NCI-H2227 treated with DMSO at 0.1 percent for 48 hours (cell line): ENCODE data around the gene SOX6.
A peak's percentile ranks its signal among the peaks of the same experiment; 100 is the strongest.

Source experiments
- DNase-seq: peaks from one replicate; lab custom pipeline; 2025; lab: John Stamatoyannopoulos, UW

The SOX6 gene

GRCh38 chr11:15991215-15991614 lies 365.1 kb downstream of the SOX6 start:
- no peak for DNase-seq

DNA sequence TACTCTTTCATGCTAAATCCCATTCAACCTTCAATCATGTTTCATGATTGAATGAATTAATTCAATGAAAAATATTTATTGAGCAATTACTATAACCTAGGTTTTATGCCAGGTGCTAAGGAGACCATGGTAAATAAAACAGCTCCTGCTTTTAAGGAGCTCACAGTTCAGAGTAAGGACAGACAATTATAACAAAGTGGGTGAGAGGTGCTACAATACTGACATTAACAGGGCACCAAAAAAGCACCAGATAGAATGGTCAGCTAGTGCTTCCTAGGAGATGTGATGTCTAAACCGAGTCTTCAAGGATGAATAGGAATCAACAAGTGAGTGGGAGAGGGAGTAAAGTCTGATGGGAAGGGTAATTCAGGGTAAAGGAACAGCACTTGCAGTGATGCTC lies 366.7 kb downstream of the SOX6 start:
- no peak for DNase-seq

- no peak for DNase-seq
Measured at GRCh38 chr11:15988693-15989231, 367.6 kb downstream of the SOX6 start.

DNA sequence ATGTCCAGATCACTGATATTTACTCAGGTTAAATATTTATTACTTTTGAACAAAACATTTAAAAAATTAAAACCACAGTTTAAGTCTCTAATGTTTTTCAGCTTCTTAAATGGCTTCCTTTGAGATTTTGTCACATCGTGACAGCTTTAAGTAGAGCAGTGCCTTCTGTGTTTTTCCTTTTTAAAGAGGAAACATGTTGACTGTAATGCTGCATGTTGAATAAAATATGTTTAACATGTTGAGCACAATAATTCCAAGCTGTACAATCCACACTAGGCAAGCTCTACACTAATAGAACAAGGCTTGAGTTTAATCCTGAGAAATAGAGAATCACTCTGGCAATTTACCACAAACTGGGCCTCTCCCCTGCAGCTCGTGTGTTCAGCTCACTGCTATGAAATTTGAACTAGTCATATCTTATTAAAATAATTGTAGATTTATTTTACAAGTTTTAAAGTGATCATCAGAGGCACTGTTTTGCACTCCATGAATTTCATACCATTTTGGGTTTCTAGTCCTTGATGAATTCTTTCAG lies 368.3 kb downstream of the SOX6 start:
- DNase-seq, result no peak

DNA sequence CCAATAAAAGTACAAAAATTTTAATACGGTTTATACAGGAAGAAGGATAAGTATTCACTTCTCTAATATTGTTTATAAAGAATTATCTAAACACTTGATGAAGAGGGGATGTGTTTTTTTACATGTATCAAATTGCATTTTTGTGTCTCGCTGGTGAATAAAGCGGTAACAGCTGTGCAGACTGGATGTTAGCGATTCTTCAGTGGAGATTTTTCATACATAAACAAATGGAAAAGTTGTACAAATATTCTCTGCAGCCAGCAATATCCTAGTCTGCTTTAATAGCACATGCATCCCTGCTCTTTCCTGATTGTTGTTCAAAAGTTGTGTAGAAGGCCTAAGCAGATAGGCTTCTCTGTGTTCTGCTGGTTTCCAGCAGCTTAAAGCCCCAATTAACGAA lies 369.3 kb downstream of the SOX6 start:
- no peak for DNase-seq

DNA sequence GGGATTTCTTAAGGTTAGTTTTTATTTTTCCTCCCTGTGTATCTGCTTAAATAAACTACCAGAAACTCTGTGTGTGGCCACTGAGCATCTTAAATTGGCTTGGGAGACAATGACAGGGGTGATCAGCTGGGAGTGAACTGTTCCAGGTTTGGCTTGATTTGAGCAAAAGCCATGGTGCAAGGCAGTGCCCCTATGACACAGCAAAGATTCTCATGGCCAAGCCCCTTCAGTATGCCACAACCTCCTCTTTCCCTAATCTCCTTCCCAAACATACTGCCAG lies 370.5 kb downstream of the SOX6 start:
- no peak for DNase-seq

- no peak for DNase-seq
Measured at GRCh38 chr11:15985127-15985859, 371.1 kb downstream of the SOX6 start.

DNA sequence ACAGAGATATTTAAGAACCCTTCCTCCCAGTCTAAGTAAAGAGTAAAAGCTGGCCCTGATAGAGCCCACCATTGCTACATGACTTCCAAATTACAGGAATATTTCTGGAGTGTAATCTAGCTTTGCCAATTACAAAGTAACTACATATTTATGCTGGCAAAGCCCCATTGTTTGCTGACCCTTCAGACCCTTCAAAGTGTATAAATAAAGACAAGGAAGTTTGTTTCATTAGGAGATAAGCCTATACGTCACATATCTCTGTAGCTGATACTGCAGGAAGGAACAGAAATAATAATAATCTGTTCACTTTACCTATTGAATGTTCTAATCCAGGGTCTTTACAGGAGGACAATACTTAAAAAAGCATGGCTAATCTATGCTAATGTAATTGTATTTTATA lies 375.1 kb downstream of the SOX6 start:
- DNase-seq, result no peak

- DNase-seq, result no peak
Measured at GRCh38 chr11:15977116-15977515, 379.2 kb downstream of the SOX6 start.

DNA sequence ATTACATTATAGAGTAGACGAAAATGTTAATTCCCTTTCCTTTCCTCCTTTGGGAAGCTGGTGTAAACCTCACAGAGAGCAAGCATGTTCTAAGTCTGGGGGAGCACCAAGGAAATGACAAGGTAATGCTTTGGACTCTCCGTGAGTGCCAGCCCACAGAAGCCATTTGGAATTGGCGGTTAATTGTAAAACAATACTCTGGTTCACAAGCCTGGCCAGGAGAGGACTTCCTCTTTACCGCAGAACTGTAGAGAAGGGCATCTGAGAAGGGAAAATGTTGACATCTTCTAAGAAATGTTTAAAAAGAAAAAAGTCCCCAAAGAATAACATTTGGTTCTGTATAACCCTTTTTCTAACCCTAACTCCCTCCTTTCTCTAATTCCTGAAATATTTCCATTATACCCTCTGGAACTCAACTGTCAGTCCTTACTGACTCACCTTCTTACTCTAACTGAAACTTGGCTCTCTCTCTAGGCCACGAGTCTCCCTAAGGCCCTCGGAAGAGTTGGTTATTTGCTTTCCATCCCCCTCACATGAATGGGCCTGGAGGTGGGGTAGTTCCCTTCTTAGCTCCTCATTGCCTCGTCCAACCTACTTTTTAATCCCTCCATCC lies 379.8 kb downstream of the SOX6 start:
- no peak for DNase-seq

DNA sequence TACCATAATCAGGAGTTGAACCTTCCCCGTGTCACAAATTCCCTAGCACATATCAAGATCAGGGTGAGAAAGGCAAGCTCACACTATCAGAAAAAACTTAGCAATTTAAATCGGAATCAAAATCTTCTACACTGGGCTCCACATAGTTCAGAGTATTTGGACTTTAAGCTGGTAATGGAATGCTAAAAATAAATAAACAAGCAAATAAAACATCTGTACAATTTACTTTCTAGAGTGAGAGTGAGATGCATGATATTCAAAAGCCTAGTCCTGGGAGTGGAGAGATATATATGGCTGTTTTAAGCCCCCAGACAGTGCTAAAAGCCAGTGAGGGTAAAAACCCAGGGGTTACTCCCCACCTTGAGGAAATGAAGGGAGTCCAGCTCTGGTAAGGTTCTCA lies 380.6 kb downstream of the SOX6 start:
- no peak for DNase-seq

DNA sequence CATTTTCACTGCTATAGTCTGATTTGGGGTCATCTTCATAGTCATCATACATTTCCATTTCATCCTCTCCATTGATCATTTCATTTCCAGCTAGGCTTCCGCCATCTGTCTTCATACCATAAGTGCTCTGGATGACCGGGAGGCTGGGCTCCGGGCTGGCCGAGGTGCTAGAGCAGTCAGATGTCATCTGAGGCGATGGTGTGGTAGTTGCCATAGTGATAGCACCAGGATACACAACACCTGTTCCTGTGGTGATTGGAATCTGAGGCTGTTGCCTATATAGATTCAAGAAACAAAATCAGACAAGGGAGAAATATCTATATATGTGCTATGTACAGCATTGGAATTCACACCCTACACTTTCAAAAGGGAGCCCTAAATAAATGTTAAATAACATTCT lies 383.5 kb downstream of the SOX6 start:
- DNase-seq, result no peak

DNA sequence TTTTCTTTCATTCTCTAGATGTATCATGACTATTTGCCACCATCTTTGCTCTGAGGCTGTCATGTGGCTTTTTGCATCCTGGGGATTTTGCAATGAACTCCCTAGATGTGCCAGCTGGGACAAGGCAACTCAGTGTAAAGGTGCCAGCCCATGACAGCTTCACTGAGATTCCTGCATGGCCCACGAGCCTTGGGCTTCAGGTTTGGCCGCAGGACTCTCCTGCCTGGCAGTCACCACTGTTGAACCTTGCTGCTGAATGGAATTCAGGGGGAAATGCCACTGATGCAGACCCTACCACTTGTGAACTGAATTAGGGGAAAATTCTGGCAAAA lies 385.2 kb downstream of the SOX6 start:
- DNase-seq, result no peak

GRCh38 chr11:15970506-15971214 lies 385.7 kb downstream of the SOX6 start:
- no peak for DNase-seq

DNA sequence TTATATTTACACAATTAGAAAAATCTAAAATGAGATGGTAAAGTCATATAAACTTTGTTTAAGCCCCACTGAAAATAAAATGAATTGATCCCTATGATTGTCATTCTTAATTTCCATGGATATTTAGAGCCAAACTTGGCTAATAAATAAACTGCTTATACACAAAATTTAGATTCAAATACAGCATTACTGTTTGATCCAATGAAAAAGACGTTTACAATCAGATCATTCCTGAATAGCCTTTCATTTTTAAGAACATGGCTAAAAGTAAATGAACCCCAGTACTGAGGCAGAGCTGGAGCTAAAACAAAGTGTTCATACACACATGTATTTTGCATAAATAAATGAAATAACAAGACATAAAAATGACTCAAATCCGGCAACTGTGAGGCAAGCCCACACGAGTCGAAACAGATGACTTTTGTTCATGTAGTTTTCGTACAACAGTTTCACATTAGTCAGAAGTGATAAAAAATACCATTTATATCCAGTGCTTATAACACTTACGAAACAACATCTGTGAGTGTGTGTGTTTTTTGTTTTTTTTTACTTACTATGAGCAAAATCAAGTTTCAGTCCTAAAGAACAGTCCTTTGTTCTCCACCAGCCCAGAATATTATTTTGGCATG lies 386.5 kb downstream of the SOX6 start:
- DNase-seq, result no peak

GRCh38 chr11:15969281-15969680 lies 387.1 kb downstream of the SOX6 start:
- no peak for DNase-seq

- peak; percentile 21 for DNase-seq
Measured at GRCh38 chr11:15968461-15969130, 387.8 kb downstream of the SOX6 start.

- DNase-seq, result no peak
Measured at GRCh38 chr11:15967966-15968365, 388.4 kb downstream of the SOX6 start.

DNA sequence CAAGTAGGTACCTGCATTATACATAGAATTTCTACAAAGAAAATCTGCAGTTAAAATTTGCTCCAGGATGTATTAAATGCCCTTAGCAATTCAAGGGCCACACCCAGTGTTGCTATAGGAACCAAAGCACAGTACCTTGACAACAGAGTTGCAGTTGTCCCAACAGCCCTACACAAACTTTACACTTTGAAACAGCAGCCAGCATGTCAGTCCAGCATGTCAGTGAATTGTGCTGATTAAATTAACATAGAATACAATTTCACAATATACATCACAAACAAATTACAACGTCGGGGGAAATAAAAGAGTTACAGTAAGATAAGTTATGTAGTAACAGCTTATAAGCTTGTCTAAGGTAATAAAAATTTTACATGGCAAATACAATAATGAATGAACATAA lies 389.2 kb downstream of the SOX6 start:
- no peak for DNase-seq

DNA sequence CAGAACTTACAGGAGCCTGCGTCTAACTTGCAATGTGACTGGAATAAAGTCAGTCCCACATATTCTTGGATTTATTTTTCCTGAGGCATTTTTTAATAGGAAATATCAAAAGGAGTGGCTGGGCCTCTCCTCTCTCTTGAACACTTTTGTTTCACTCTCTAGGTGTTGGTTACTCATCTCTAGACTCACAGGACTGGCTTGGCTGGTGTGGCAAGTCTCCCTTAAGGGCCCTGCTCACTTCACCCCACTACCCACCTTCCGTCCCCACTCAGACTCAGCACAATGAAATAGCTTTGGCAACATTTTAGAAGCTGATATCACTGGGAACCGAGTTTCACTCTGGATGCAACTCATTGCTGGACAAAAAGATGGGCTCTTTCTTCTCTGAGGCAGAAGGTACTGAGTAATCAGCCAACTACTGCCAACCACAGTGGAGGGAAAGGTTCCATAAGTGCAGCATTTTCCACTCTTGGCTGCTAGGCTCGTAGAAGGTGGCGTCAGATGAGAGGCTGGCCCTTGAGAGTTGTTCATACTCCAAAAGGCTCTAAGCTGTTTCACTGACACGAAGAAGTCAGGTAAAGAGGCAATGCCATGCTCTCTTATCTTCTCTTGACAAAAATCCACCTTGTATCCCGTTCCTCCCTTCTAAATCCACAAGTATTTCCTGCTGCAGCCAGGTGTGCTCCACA lies 390.6 kb downstream of the SOX6 start:
- no peak for DNase-seq

DNA sequence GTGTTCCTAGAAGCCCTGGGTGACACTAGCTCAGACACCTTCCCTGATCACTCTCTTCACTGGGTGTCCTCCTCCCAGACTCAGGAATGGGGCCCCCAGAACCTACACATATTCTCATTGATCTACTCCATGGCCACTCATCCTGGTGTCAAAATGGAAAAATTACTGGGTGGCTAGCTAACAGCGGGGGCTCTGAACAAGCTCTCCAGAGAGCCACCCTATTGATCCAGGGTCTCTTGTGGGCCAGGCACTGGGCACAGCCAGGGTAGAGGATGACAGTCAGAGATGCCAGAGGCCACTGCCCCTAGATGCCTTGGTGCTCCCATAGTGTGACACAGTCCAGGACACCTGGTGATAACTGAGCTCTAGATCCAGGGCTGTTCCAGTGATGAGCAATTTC lies 393.1 kb downstream of the SOX6 start:
- no peak for DNase-seq

DNA sequence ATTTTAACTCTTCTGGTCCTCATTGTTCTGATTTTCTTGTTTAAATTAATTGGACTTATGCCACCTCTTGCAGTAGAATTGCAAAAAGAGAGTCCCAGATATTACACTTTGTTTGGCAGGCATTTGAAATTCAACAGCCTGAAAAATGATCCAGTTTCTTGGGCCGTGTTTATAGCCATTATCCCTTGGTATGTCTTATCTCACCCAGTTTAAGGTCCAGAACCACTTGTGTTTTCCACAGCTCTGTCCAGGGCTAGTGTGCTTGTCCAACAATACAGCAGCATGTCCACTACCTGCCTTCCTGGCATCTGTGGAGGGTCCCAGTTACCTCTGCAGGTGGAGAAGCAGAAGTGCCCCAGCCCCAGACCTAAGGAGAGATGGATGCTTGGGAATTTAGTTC lies 397.4 kb downstream of the SOX6 start:
- DNase-seq, result no peak
